Lower leg skin (tissue), 4 donors: ENCODE data around the gene CD226. TPM values are rescaled to one million over a fixed set of nuclear protein-coding genes. Genes with fewer than 3 reads are reported as not detected.

ENCODE experiments used
- DNase-seq, 2 donors: peaks; one replicate each; pipeline ENCODE4 v3.0.0-alpha.2; 2019; ENCODE audit warnings: low spot score in 2 of 2
- H3K4me3 ChIP-seq: fragments of 200-600 bp; sonication (generic); 2 replicates; pipeline ENCODE4 v1.5.1; 2017; ENCODE audit warnings: mild to moderate bottlenecking, low read depth; ENCODE audit not compliant: poor library complexity, severe bottlenecking
- CTCF ChIP-seq, 3 donors: fragments of 450-650 bp; IDR thresholded peaks; one replicate each; pipeline ENCODE4 v1.5.1; 2016; ENCODE audit warnings: antibody characterized with exemption in 3 of 3, mild to moderate bottlenecking in 3 of 3, moderate library complexity in 2 of 3
- POLR2A ChIP-seq, 2 donors: fragments of 450-650 bp; IDR thresholded peaks; one replicate each; pipeline ENCODE4 v1.6.1; 2016 to 2017; ENCODE audit warnings: antibody characterized with exemption in 2 of 2, mild to moderate bottlenecking in 1 of 2, moderate library complexity in 1 of 2
- WGBS, 2 donors: methylation state at CpG; one replicate each; pipeline ENCODE4 v1.1.5; 2018; 5-methylcytosine and 5-hydroxymethylcytosine counted together
- intact Hi-C: fragments of 100-400 bp; cut with DNase I; formaldehyde crosslinking; loops from one replicate; pipeline ENCODE4 v1.15.0; 2023; ENCODE audit warnings: low total_unique reads
- total RNA-seq, 4 donors: library from RNA; depleted of rRNA; stranded (reverse); fragments of >200 nt; gene quantifications; one replicate each; pipeline ENCODE4 v1.1.0, GENCODE V29; 2016

The CD226 gene
- total RNA-seq, 4 donors from 2014 or later, result 0.13 to 0.29 (median 0.26) TPM; not detected in 1

- H3K4me3 ChIP-seq, result no peak overlapping the region
- 80 to 83% methylated on average over 1 of the region's 1 CpG for WGBS, 2 donors
- no peak for TF ChIP-seq POLR2A (IDR thresholded peaks at IDR 0.05)
- intact Hi-C loops, result no loop called here
- no peak for DNase-seq
These were observed 93.2 kb downstream of the CD226 start for GRCh38 chr18:69854455-69854854.

GRCh38 chr18:69853051-69853450 is 94.6 kb downstream of the CD226 start:
- WGBS, 2 donors, result 54 to 62% methylated on average over 4 of the region's 4 CpGs
- intact Hi-C loops, result no loop called here
- no peak for TF ChIP-seq POLR2A (IDR thresholded peaks at IDR 0.05)
- H3K4me3 ChIP-seq, result no peak overlapping the region
- no peak for DNase-seq

GRCh38 chr18:69845593-69846506 is 101.8 kb downstream of the CD226 start:
- intact Hi-C loops, result no loop called here
- no peak for DNase-seq
- no peak overlapping the region for H3K4me3 ChIP-seq
- WGBS, 2 donors, result 52 to 64% methylated on average over 8 of the region's 8 CpGs
- no peak for TF ChIP-seq CTCF (IDR thresholded peaks at IDR 0.05)
- no peak for TF ChIP-seq POLR2A (IDR thresholded peaks at IDR 0.05)

GRCh38 chr18:69844656-69845055 is 103.0 kb downstream of the CD226 start:
- TF ChIP-seq CTCF (IDR thresholded peaks at IDR 0.05) (no peak), POLR2A (IDR thresholded peaks at IDR 0.05) (no peak)
- intact Hi-C loops, result no loop called here
- no peak for DNase-seq
- no peak overlapping the region for H3K4me3 ChIP-seq
- WGBS, 2 donors, result 81 to 89% methylated on average over 2 of the region's 2 CpGs

- intact Hi-C loops, result no loop called here
- no peak overlapping the region for H3K4me3 ChIP-seq
- WGBS, 2 donors, result 70 to 76% methylated on average over 5 of the region's 5 CpGs
- no peak for DNase-seq
- TF ChIP-seq CTCF (IDR thresholded peaks at IDR 0.05), result no peak
- no peak for TF ChIP-seq POLR2A (IDR thresholded peaks at IDR 0.05)
These were observed 104.7 kb downstream of the CD226 start for GRCh38 chr18:69843015-69843414.

GRCh38 chr18:69841117-69841516 is 106.6 kb downstream of the CD226 start:
- 88 to 94% methylated on average over 9 of the region's 9 CpGs for WGBS, 2 donors
- no peak overlapping the region for H3K4me3 ChIP-seq
- no peak for DNase-seq
- no peak for TF ChIP-seq CTCF (IDR thresholded peaks at IDR 0.05)
- TF ChIP-seq POLR2A (IDR thresholded peaks at IDR 0.05), result no peak
- intact Hi-C loops, result no loop called here

GRCh38 chr18:69840445-69840844 is 107.2 kb downstream of the CD226 start:
- DNase-seq, result no peak
- TF ChIP-seq CTCF (IDR thresholded peaks at IDR 0.05) (no peak), POLR2A (IDR thresholded peaks at IDR 0.05) (no peak)
- WGBS, 2 donors, result 93% methylated on average over 7 of the region's 7 CpGs
- no peak overlapping the region for H3K4me3 ChIP-seq
- intact Hi-C loops, result no loop called here
